Sigmoid colon (tissue), 4 donors: Measurements from ENCODE around the gene CPT2.

Experiments
- EP300 ChIP-seq, 4 donors: sonication (generic); formaldehyde crosslinking; IDR thresholded peaks; one replicate each; pipeline ENCODE4 v1.6.1; 2017; ENCODE audit warnings: antibody characterized with exemption in 4 of 4
- POLR2A ChIP-seq, 2 donors: fragments of 450-650 bp; IDR thresholded peaks; one replicate each; pipeline ENCODE4 v1.6.1; 2016; ENCODE audit warnings: antibody characterized with exemption in 2 of 2, mild to moderate bottlenecking in 2 of 2, moderate library complexity in 2 of 2
- TF ChIP-seq, protein P1 (sequence below), 4 experiments: fragments of 450-650 bp in 3 of 4; fragments of 200-600 bp in 1 of 4; IDR thresholded peaks; one replicate each; pipeline ENCODE4 v1.5.1; 2016 to 2019; ENCODE audit warnings: antibody characterized with exemption in 4 of 4, mild to moderate bottlenecking in 3 of 4, moderate library complexity in 2 of 4

DNA sequence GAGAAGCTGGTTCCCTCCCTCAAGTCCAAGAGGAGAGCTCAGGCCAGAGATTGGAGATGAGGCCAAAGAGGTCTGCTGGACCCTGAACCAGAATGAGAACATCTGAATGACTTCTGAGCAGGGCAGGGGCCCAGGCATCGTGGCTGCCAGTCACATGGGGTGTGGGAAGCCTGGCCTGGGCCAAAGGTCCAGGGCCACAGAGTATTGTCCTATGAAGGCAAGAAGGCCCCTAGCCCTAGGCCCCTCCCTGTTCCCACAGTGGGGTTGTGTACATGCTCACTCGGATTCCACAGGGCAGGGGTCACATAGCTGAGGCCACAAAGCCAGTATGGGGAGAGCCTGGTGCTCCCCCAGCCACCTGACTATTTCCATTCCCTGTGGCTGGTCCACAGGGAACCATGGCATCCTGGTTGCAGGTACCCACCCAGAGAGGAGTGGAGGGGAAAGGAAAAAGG, 35.7 kb upstream of the CPT2 start:
- TF ChIP-seq, protein P1, sequence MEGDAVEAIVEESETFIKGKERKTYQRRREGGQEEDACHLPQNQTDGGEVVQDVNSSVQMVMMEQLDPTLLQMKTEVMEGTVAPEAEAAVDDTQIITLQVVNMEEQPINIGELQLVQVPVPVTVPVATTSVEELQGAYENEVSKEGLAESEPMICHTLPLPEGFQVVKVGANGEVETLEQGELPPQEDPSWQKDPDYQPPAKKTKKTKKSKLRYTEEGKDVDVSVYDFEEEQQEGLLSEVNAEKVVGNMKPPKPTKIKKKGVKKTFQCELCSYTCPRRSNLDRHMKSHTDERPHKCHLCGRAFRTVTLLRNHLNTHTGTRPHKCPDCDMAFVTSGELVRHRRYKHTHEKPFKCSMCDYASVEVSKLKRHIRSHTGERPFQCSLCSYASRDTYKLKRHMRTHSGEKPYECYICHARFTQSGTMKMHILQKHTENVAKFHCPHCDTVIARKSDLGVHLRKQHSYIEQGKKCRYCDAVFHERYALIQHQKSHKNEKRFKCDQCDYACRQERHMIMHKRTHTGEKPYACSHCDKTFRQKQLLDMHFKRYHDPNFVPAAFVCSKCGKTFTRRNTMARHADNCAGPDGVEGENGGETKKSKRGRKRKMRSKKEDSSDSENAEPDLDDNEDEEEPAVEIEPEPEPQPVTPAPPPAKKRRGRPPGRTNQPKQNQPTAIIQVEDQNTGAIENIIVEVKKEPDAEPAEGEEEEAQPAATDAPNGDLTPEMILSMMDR (IDR thresholded peaks at IDR 0.05) = no peak
- no peak for TF ChIP-seq POLR2A (IDR thresholded peaks at IDR 0.05)
- no peak for TF ChIP-seq EP300 (IDR thresholded peaks at IDR 0.05)
